ENCODE measurements around the gene MAOA. TPM values are rescaled to one million over a fixed set of nuclear protein-coding genes. Genes with fewer than 3 reads are reported as not detected.
A peak's percentile ranks its signal among the peaks of the same experiment; 100 is the strongest.

MAOA gene
- total and polyA plus RNA-seq, 2 of the 13 experiments (the other 11 are each of a cell fraction or from before 2014, with no cell fraction given), result 13.4 to 14.7 TPM

- Histone ChIP-seq H3K27me3 (ENCODE audit: control insufficient read depth in 1 of 2, insufficient read depth in 2 of 2, low read length in 2 of 2) (no peaks in the 10 kb centered on the region), H3K4me1 (ENCODE audit: insufficient read depth, low read length) (peaks cover 28% of the 10 kb centered on the region; the same call in 1 of the 2 replicates), H3K4me2 (ENCODE audit: low read depth, low read length) (peak overlapping the region; percentile 7; the same call in 1 of the 2 replicates), H3K9ac (ENCODE audit: insufficient read depth, low read depth, low read length) (no peak overlapping the region), H4K20me1 (ENCODE audit: insufficient read depth, low read length) (no peaks in the 10 kb centered on the region), H3K36me3 (replicated peaks in 1 of 2; ENCODE audit: control insufficient read depth in 1 of 2, insufficient read depth in 2 of 2, low read length in 2 of 2) (no peaks in the 10 kb centered on the region), H3K9me3 (ENCODE audit: low read length) (no peaks in the 10 kb centered on the region), H3K79me2 (ENCODE audit: insufficient read depth, low read length) (no peaks in the 10 kb centered on the region), H3K27ac (ENCODE audit: extremely low read length, insufficient read depth, low read length) (no peak overlapping the region), H3K4me3 (replicated peaks in 1 of 3; ENCODE audit: insufficient read depth in 1 of 3, low read depth in 2 of 3, low read length in 3 of 3) (no peak overlapping the region), H2AFZ (ENCODE audit: low read length) (no peak overlapping the region)
- ATAC-seq, result no peak
- no CpG with 5 or more reads among the region's 3 CpGs for WGBS (ENCODE audit: low lambda C conversion rate)
- POLR2A ChIA-PET, result no interaction called here
- in situ Hi-C loops (cut with HindIII; ENCODE audit: extremely low pct_ligation_motif_present, low pct_unique_long_range_greater_than_20kb), result no loop called here
- CTCF ChIA-PET (ENCODE audit: low intra/inter-chr PET ratio, low total read pairs), result no interaction called here
- no peak for DNase-seq (ENCODE audit: low spot score)
- intact Hi-C loops (cut with micrococcal nuclease; ENCODE audit: unreplicated experiment), result no loop called here
- peak; percentile 26 for FAIRE-seq
- no TSS peak for BruUV-seq (replicated peaks)
- TF ChIP-seq SYNCRIP (IDR thresholded peaks at IDR 0.05; ENCODE audit: insufficient read depth, low read depth, low read length) (no peak), MYNN (CRISPR knock-in tag; IDR thresholded peaks at IDR 0.05; ENCODE audit: low read depth) (no peak), ZNF101 (CRISPR knock-in tag; IDR thresholded peaks at IDR 0.05; ENCODE audit: borderline replicate concordance, low read depth) (no peak), KDM1A (CRISPR knock-in tag; IDR thresholded peaks at IDR 0.05) (no peak), SIN3A (IDR thresholded peaks at IDR 0.05; ENCODE audit: borderline replicate concordance, low read depth, low read length) (no peak), DZIP1 (CRISPR knock-in tag; IDR thresholded peaks at IDR 0.05) (no peak), RERE (CRISPR knock-in tag; IDR thresholded peaks at IDR 0.05; ENCODE audit: low read depth) (no peak), HDAC2 (CRISPR knock-in tag; IDR thresholded peaks at IDR 0.05) (no peak), ZNF260 (CRISPR knock-in tag; IDR thresholded peaks at IDR 0.05; ENCODE audit: borderline replicate concordance, low read depth) (no peak), MED8 (CRISPR knock-in tag; IDR thresholded peaks at IDR 0.05; ENCODE audit: insufficient replicate concordance) (no peak), ETV5 (CRISPR knock-in tag; IDR thresholded peaks at IDR 0.05; ENCODE audit: borderline replicate concordance) (no peak), SKI (IDR thresholded peaks at IDR 0.05; ENCODE audit: partially characterized antibody) (no peak), POGZ (CRISPR knock-in tag; IDR thresholded peaks at IDR 0.05) (no peak), ISL2 (CRISPR knock-in tag; IDR thresholded peaks at IDR 0.05) (no peak), ZNF780A (CRISPR knock-in tag; IDR thresholded peaks at IDR 0.05) (no peak), ZFP90 (CRISPR knock-in tag; IDR thresholded peaks at IDR 0.05; ENCODE audit: borderline replicate concordance) (no peak)
These were observed 11.9 kb upstream of the MAOA start for GRCh38 chrX:43644124-43644701.
